B cell (primary cell): ENCODE data around the gene ZMIZ1.

Source experiments
- CTCF ChIP-seq: fragments of 200-600 bp; IDR thresholded peaks from one replicate; pipeline ENCODE4 v1.8.0; 2022; ENCODE audit warnings: antibody characterized with exemption, mild to moderate bottlenecking
- EZH2 ChIP-seq: IDR thresholded peaks from 2 replicates; pipeline ENCODE4 v1.6.1; 2012; ENCODE audit warnings: borderline replicate concordance, low read depth, mild to moderate bottlenecking, moderate library complexity, low read length; ENCODE audit not compliant: insufficient read depth, poor library complexity, severe bottlenecking

GRCh38 chr10:79149345-79149661, 80.5 kb downstream of the ZMIZ1 start:
- no peak for TF ChIP-seq CTCF
- no peak for TF ChIP-seq EZH2
